Measurements from ENCODE around the gene HIGD2A.

The HIGD2A gene

DNA sequence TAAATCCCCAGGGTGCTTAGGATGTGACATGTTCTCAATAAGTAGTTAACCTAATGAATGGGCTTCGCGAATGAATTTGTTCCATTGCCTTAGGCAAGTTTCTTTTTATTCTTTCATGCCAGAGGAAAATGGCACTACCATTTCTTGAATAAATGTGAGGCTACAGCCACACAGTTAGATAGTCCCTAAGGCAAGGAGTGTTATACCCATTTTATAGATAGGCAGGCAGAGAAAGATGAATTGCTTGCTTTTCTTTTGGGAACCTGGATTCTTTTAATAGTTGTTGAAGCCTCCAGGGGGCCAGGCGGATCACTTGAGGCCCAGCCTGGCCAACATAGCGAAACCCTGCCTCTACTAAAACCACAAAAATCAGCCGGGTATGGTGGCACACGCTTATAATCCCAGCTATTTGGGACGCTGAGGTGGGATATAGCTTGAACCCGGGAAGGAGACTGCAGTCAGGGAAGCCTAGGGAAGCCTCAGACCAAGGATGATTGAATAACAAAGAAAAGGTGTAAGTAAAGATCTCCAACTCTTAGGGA, 1.1 kb upstream of the HIGD2A start:
- DNase-seq (ENCODE audit: low read depth) = no peak
- TF ChIP-seq, protein P1, sequence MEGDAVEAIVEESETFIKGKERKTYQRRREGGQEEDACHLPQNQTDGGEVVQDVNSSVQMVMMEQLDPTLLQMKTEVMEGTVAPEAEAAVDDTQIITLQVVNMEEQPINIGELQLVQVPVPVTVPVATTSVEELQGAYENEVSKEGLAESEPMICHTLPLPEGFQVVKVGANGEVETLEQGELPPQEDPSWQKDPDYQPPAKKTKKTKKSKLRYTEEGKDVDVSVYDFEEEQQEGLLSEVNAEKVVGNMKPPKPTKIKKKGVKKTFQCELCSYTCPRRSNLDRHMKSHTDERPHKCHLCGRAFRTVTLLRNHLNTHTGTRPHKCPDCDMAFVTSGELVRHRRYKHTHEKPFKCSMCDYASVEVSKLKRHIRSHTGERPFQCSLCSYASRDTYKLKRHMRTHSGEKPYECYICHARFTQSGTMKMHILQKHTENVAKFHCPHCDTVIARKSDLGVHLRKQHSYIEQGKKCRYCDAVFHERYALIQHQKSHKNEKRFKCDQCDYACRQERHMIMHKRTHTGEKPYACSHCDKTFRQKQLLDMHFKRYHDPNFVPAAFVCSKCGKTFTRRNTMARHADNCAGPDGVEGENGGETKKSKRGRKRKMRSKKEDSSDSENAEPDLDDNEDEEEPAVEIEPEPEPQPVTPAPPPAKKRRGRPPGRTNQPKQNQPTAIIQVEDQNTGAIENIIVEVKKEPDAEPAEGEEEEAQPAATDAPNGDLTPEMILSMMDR (IDR thresholded peaks at IDR 0.05; ENCODE audit: low read depth, low read length, missing control alignments) = no peak
- H3K4me3 ChIP-seq (ENCODE audit: low read depth, low read length) = peak overlapping the region; percentile 96

DNA sequence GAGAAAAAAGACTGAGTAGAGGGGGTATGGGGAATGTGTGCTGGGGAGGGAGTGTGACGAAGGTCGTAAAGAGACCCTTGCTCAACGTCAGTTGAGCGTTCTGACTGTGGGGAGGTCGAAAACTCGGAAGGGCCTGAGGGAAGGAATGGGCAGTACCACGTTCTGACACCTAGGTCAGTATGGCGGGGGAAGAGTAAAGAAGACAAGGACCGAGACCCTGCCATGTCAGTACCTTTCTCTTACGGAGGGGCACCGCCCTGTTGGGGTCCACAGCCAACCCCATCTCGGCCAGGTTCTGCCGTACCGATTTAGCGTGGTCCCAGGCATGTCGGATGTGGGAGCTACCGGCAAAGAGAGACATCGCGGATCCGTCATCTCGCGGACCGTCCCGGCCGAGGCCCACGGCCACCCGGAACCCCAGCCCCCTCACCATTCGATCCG, 528 bp upstream of the HIGD2A start:
- peak overlapping the region; percentile 96 for H3K4me3 ChIP-seq (ENCODE audit: low read depth, low read length)
- DNase-seq (ENCODE audit: low read depth) = no peak
- TF ChIP-seq, protein P1 (IDR thresholded peaks at IDR 0.05; ENCODE audit: low read depth, low read length, missing control alignments) = no peak

DNA sequence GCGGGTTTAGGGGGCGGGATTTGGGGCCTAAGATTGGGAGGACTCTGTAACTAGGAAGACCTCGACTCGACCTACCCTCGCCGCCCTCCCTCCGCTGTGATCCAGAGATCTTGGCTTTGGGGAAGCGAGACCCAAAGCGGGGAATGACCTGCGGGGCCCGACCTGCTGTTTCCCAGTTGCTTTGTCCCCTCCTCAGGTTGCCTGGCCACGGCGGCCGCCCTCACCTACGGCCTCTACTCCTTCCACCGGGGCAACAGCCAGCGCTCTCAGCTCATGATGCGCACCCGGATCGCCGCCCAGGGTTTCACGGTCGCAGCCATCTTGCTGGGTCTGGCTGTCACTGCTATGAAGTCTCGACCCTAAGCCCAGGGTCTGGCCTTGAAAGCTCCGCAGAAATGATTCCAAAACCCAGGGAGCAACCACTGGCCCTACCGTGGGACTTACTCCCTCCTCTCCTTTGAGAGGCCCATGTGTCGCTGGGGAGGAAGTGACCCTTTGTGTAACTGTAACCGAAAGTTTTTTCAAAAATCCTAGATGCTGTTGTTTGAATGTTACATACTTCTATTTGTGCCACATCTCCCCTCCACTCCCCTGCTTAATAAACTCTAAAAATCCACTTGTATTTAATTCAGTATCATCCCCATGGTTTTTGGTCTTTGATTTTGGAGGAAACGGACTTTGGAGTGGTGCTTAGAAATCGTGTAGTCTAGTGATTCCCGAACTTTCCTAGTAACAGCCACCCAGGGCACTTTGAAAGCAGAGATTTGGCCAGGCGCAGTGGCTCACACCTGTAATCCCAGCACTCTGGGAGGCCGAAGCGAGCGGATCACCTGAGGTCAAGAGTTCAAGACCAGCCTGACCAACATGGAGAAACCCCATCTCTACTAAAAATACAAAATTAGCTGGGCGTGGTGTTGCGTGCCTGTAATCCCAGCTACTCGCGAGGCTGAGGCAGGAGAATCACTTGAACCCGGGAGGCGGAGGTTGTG, 878 bp downstream of the HIGD2A start:
- no peak for DNase-seq (ENCODE audit: low read depth)
- TF ChIP-seq, protein P1 (IDR thresholded peaks at IDR 0.05; ENCODE audit: low read depth, low read length, missing control alignments) = no peak
- H3K4me3 ChIP-seq (ENCODE audit: low read depth, low read length) = peak overlapping the region; percentile 96

DNA sequence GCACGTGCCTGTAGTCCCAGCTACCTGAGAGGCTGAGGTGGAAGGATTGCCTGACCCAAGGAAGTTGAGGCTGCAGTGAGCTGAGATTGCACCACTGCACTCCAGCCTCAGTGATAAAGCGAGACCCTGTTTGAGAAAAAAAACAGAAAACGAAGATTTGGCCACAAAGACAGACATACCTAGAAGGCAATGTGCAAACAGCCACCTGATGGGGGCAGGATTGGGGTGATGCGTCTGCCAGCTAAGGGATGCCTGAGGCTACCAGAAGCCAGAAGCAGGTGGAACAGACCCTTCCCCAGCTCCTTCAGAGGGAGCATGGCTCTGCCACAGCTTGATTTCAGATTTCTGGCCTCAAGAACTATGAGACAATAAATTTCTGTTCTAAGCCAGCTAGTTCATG, 2.9 kb downstream of the HIGD2A start:
- no peak overlapping the region for H3K4me3 ChIP-seq (ENCODE audit: low read depth, low read length)
- no peak for DNase-seq (ENCODE audit: low read depth)
- TF ChIP-seq, protein P1 (IDR thresholded peaks at IDR 0.05; ENCODE audit: low read depth, low read length, missing control alignments) = no peak

DNA sequence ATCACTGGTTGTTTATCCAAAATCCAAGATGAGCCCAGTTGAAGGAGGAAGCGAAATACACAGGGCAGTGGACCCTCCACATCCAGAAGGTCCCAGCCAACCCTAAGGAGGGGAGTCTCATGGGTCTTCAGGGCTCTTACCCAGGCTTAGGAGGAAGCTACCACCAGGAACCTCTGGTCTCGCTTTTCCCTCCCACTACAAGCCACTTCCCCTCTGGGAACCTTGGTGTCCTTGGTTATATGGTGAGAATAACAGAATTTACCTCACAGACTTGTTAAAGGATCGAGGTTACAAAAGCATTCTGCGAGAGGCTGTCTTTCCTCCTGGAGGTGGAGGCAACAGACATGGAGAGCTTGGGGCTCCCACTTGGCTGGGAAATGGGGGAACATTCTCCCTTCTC, 3.4 kb downstream of the HIGD2A start:
- no peak for DNase-seq (ENCODE audit: low read depth)
- TF ChIP-seq, protein P1 (IDR thresholded peaks at IDR 0.05; ENCODE audit: low read depth, low read length, missing control alignments) = no peak

DNA sequence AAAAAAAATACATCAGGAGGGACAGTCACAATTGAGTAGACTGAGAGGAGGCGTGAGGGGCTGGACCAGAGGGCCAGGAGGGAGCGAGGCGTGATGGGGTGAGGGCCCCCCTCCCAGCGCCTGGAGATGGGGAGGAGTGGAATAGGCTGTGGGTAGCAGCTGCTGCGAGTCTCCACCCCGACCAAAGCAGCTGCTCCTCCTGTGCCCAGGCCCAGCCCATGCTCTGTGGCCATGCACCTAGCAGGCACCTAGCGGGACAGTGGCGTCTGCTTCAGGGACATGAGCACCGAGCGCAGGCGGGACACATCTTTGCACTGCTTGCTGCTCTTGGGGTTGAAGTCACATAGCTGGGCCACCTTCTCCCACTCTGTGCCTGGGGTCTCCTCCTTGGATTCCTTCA, 4.0 kb downstream of the HIGD2A start:
- no peak overlapping the region for H3K4me3 ChIP-seq (ENCODE audit: low read depth, low read length)
- TF ChIP-seq, protein P1 (IDR thresholded peaks at IDR 0.05; ENCODE audit: low read depth, low read length, missing control alignments) = no peak
- DNase-seq (ENCODE audit: low read depth) = no peak

More for the DNA sequence above, 3.4 kb downstream of the HIGD2A start:
- no peak overlapping the region for H3K4me3 ChIP-seq (ENCODE audit: low read depth, low read length)
